Endothelial cell (in vitro differentiated cells): ENCODE measurements around the gene RAB3B. TPM values are rescaled to one million over a fixed set of nuclear protein-coding genes. Genes with fewer than 3 reads are reported as not detected.

Experiments
- DNase-seq: peaks from one replicate; pipeline ENCODE4 v3.0.0; 2021; ENCODE audit warnings: low spot score
- H3K27ac Mint-ChIP-seq: one replicate; pipeline ENCODE4 v1.8.0; 2021; ENCODE audit warnings: mixed read lengths, inconsistent platforms; ENCODE audit not compliant: unreplicated experiment
- H3K27me3 Mint-ChIP-seq: one replicate; pipeline ENCODE4 v1.8.0; 2021; ENCODE audit warnings: mild to moderate bottlenecking, moderate library complexity, mixed read lengths, inconsistent platforms; ENCODE audit not compliant: unreplicated experiment
- H3K36me3 Mint-ChIP-seq: one replicate; pipeline ENCODE4 v1.8.0; 2021; ENCODE audit warnings: mild to moderate bottlenecking, low read depth, mixed read lengths, inconsistent platforms; ENCODE audit not compliant: unreplicated experiment
- H3K4me1 Mint-ChIP-seq: one replicate; pipeline ENCODE4 v1.8.0; 2021; ENCODE audit warnings: mild to moderate bottlenecking, mixed read lengths, inconsistent platforms; ENCODE audit not compliant: unreplicated experiment
- H3K4me3 Mint-ChIP-seq: one replicate; pipeline ENCODE4 v1.8.0; 2021; ENCODE audit warnings: mild to moderate bottlenecking, mixed read lengths, inconsistent platforms; ENCODE audit not compliant: unreplicated experiment
- H3K9me3 Mint-ChIP-seq: one replicate; pipeline ENCODE4 v1.8.0; 2021; ENCODE audit warnings: mixed read lengths, inconsistent platforms; ENCODE audit not compliant: unreplicated experiment
- total RNA-seq: library from RNA; stranded (reverse); fragmentation: NEBNext Ultra II Directional; extraction: Animal tissue kit (Norgen Biotek cat#: 25700); gene quantifications from one replicate; pipeline ENCODE4 v1.2.1, GENCODE V29; 2021; ENCODE audit not compliant: unreplicated experiment
- TF ChIP-seq, protein P1 (sequence below): fragments of 200-600 bp; sonication (generic); IDR thresholded peaks from one replicate; pipeline ENCODE4 v1.5.0; 2021; ENCODE audit warnings: antibody characterized with exemption; ENCODE audit not compliant: unreplicated experiment

Gene RAB3B
- total RNA-seq, 1 donor from 2014 or later, result 15.1 TPM

DNA sequence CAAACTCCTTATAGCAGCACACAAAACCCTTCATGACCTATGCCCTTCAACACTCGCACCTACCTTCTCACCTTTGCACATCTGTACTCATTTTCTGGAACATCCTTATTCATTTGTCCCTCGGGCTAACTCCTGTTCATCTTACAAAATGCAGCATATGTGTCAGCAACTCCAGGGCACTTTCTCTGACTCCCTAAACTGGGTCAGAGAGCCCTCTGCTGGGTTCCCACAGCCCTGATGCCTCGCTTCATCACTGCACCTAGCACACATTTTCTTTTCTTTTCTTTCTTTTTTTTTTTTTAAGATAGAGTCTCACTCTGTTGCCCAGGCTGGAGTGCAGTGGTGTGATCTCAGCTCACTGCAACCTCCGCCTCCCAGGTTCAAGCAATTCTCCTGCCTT lies 54.0 kb downstream of the RAB3B start:
- Mint-ChIP-seq H3K4me1 (no peaks in the 10 kb centered on the region), H3K36me3 (peaks cover 10% of the 10 kb centered on the region), H3K27me3 (peaks cover 1% of the 10 kb centered on the region), H3K4me3 (no peak overlapping the region), H3K27ac (no peak overlapping the region), H3K9me3 (no peaks in the 10 kb centered on the region)
- TF ChIP-seq, protein P1, sequence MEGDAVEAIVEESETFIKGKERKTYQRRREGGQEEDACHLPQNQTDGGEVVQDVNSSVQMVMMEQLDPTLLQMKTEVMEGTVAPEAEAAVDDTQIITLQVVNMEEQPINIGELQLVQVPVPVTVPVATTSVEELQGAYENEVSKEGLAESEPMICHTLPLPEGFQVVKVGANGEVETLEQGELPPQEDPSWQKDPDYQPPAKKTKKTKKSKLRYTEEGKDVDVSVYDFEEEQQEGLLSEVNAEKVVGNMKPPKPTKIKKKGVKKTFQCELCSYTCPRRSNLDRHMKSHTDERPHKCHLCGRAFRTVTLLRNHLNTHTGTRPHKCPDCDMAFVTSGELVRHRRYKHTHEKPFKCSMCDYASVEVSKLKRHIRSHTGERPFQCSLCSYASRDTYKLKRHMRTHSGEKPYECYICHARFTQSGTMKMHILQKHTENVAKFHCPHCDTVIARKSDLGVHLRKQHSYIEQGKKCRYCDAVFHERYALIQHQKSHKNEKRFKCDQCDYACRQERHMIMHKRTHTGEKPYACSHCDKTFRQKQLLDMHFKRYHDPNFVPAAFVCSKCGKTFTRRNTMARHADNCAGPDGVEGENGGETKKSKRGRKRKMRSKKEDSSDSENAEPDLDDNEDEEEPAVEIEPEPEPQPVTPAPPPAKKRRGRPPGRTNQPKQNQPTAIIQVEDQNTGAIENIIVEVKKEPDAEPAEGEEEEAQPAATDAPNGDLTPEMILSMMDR, result no peak
- DNase-seq, result no peak

GRCh38 chr1:51933344-51933743 lies 57.2 kb downstream of the RAB3B start:
- Mint-ChIP-seq H3K4me1 (no peaks in the 10 kb centered on the region), H3K9me3 (no peaks in the 10 kb centered on the region), H3K27ac (no peak overlapping the region), H3K27me3 (peaks cover 1% of the 10 kb centered on the region), H3K36me3 (peaks cover 3% of the 10 kb centered on the region), H3K4me3 (no peak overlapping the region)
- TF ChIP-seq, protein P1, result no peak
- DNase-seq, result no peak

GRCh38 chr1:51930329-51930728 lies 60.2 kb downstream of the RAB3B start:
- DNase-seq, result no peak
- Mint-ChIP-seq H3K4me3 (no peak overlapping the region), H3K27ac (no peak overlapping the region), H3K9me3 (no peaks in the 10 kb centered on the region), H3K36me3 (peaks cover 3% of the 10 kb centered on the region), H3K4me1 (no peaks in the 10 kb centered on the region), H3K27me3 (peaks cover 1% of the 10 kb centered on the region)
- TF ChIP-seq, protein P1, result no peak

- TF ChIP-seq, protein P1, result no peak
- no peak overlapping the region for H3K27ac Mint-ChIP-seq
- no peak for DNase-seq
- H3K27me3 Mint-ChIP-seq, result peaks cover 1% of the 10 kb centered on the region
- H3K36me3 Mint-ChIP-seq, result no peaks in the 10 kb centered on the region
- H3K4me1 Mint-ChIP-seq, result no peaks in the 10 kb centered on the region
- no peaks in the 10 kb centered on the region for H3K9me3 Mint-ChIP-seq
- H3K4me3 Mint-ChIP-seq, result no peak overlapping the region
These were observed 61.6 kb downstream of the RAB3B start for GRCh38 chr1:51928896-51929295.

DNA sequence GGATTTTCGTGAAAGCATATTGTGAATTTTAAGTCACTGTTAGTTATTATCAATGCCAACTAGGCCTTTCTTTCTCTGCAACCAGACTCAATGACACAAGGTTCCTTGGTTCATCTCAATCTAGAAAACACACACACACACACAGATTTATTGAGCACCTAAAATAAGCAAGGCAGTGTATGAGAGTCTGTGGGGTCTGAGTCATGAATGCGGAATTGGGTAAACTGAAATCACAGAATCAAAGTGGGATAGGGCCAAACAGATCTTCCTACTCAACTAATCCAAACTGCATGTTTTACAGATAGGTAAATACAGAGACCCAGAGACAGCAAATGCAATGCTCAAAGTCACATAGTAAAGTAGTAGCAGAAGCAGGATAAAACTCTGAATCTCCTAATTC lies 63.5 kb downstream of the RAB3B start:
- TF ChIP-seq, protein P1, result no peak
- no peak overlapping the region for H3K4me3 Mint-ChIP-seq
- DNase-seq, result no peak

More for the DNA sequence above, 63.5 kb downstream of the RAB3B start:
- Mint-ChIP-seq H3K36me3 (no peaks in the 10 kb centered on the region), H3K27me3 (peaks cover under 1% of the 10 kb centered on the region), H3K9me3 (no peaks in the 10 kb centered on the region), H3K4me1 (no peaks in the 10 kb centered on the region), H3K27ac (no peak overlapping the region)
